Rectal smooth muscle tissue (tissue), 1 donor: Measurements from ENCODE around the gene TOP3A.

ENCODE experiments used
- H3K27ac ChIP-seq: one replicate; pipeline ENCODE4 v1.7.0; 2013; ENCODE audit warnings: low read depth, low read length, inconsistent platforms
- H3K27me3 ChIP-seq: one replicate; pipeline ENCODE4 v1.7.0; 2013; ENCODE audit warnings: low read length; ENCODE audit not compliant: control insufficient read depth, insufficient read depth
- H3K36me3 ChIP-seq: one replicate; pipeline ENCODE4 v1.7.0; 2013; ENCODE audit warnings: low read length; ENCODE audit not compliant: control insufficient read depth, insufficient read depth
- H3K4me1 ChIP-seq: one replicate; pipeline ENCODE4 v1.7.0; 2013; ENCODE audit warnings: low read length; ENCODE audit not compliant: control insufficient read depth, insufficient read depth
- H3K4me3 ChIP-seq: one replicate; pipeline ENCODE4 v1.7.0; 2013; ENCODE audit warnings: low read length
- H3K9ac ChIP-seq: one replicate; pipeline ENCODE4 v1.7.0; 2013; ENCODE audit warnings: low read length

TOP3A gene

DNA sequence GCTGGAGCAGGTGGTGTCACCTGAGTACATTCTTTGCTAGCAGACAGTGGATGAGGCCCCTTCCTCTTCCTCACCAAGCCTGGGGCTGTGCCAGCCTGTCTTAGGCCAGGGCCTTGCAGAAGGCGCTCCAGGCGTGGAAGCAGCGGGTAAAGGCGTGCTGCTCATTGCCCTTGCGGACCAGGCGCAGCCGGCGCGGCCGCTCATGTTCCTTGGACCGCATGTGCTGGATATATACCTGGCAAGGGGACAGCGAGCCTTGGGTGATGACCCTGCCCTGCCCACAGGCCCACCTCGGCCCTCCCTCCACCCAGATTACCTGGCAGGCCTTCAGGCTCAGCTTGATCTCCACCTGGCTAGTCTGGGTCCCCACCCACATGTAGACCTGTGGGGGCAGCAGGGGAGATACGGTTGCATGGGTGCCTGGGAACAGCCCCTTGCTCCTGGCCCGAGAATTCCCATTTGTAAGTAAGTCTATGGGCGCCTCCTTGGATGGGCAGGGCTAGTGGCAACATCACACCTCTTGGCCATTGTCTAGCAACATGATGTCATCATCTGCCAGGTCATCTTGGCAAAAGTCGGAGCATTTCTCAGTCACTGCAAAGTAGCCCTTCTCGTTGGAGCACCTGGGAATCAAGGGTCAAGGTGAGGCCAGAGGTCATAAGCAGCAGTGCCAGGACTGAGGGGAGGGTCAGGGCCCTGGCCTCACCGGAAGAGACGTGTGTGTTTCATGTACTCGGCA is 69.6 kb downstream of the TOP3A start:
- Histone ChIP-seq H3K27ac (no peak overlapping the region), H3K27me3 (no peaks in the 10 kb centered on the region), H3K4me3 (no peak overlapping the region), H3K4me1 (no peaks in the 10 kb centered on the region), H3K36me3 (peaks cover 20% of the 10 kb centered on the region), H3K9ac (no peak overlapping the region)

DNA sequence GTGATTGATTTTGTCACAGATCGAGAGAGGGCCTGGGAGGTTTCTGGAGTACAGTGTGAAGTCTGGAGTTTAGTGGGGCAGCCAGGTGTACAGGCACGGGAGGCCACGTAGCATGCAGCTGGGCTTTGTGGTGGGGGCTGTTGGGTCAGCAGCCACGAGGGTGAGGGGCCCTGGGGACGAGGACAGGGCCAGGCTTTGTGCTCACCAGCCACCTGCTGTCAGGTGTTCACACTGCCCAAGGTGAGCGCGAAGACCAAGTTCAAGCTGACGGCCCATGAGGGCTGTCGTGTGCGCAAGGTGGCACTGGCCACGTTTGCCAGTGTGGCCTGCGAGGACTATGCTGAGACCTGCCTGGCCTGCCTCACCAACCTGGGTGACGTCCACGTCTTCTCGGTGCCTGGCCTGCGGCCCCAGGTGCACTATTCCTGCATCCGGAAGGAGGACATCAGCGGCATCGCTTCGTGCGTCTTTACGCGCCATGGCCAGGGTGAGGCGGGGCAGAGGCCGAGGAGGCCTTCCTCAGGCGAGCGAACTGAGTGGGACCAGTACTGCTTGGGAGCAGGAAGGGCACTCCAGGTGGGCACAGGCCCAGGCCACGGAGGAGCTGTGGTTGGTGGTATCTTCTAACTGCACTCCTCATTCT is 73.4 kb downstream of the TOP3A start:
- no peaks in the 10 kb centered on the region for H3K4me1 ChIP-seq
- no peak overlapping the region for H3K4me3 ChIP-seq
- H3K36me3 ChIP-seq = peaks cover 18% of the 10 kb centered on the region
- no peak overlapping the region for H3K27ac ChIP-seq
- no peaks in the 10 kb centered on the region for H3K27me3 ChIP-seq
- H3K9ac ChIP-seq = no peak overlapping the region

DNA sequence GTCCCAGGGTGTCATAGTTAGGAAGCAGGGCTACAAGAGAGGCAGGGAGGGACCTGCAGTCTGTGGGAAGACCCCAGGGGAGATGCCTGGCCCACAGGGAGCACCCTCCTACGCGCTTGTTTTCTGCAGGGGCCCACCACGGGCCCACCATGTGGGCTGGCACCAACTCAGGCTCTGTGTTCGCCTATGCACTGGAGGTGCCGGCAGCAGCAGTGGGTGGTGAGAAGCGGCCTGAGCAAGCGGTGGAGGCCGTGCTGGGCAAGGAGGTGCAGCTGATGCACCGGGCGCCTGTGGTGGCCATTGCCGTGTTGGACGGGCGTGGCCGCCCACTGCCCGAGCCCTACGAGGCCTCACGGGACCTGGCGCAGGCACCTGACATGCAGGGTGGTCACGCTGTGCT is 74.3 kb downstream of the TOP3A start:
- H3K4me1 ChIP-seq = no peaks in the 10 kb centered on the region
- no peak overlapping the region for H3K27ac ChIP-seq
- H3K27me3 ChIP-seq = no peaks in the 10 kb centered on the region
- no peak overlapping the region for H3K9ac ChIP-seq
- H3K36me3 ChIP-seq = peaks cover 18% of the 10 kb centered on the region
- H3K4me3 ChIP-seq = no peak overlapping the region

DNA sequence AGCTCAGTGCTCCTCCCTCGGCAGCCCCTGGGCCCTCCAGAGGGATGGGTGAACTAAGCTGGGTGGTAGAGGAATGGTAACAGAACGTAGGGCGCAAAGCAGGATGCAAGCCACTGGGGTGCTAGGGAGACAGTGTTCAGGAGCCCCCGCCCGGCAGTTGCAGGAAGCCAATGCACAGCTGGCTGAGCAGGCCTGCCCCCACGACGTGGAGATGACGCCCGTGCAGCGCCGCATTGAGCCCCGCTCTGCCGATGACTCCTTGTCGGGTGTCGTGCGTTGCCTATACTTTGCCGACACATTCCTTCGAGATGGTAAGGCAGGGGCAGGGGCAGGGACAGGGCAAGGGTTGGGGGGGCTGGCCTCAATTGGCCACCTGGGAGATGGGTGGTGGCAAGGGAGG is 76.5 kb downstream of the TOP3A start:
- Histone ChIP-seq H3K4me1 (no peaks in the 10 kb centered on the region), H3K27ac (no peak overlapping the region), H3K4me3 (no peak overlapping the region), H3K27me3 (no peaks in the 10 kb centered on the region), H3K9ac (no peak overlapping the region), H3K36me3 (peaks cover 14% of the 10 kb centered on the region)

DNA sequence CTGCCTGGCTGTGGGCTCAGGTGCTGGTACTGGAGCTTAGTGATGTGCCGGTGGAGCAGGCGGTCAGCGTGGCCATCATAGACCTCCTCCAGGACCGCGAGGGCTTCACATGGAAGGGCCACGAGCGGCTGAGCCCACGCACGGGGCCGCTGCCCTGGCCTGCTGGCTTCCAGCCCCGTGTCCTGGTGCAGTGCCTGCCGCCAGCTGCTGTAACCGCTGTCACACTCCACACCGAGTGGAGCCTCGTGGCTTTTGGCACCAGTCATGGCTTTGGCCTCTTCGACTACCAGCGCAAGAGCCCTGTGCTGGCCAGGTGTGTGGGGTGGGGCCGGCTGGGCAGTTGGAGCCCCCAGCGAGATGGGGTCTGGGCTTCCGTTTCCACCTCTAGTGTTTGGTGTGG is 77.3 kb downstream of the TOP3A start:
- Histone ChIP-seq H3K27ac (no peak overlapping the region), H3K27me3 (no peaks in the 10 kb centered on the region), H3K4me3 (no peak overlapping the region), H3K4me1 (no peaks in the 10 kb centered on the region), H3K9ac (no peak overlapping the region), H3K36me3 (peaks cover 14% of the 10 kb centered on the region)

DNA sequence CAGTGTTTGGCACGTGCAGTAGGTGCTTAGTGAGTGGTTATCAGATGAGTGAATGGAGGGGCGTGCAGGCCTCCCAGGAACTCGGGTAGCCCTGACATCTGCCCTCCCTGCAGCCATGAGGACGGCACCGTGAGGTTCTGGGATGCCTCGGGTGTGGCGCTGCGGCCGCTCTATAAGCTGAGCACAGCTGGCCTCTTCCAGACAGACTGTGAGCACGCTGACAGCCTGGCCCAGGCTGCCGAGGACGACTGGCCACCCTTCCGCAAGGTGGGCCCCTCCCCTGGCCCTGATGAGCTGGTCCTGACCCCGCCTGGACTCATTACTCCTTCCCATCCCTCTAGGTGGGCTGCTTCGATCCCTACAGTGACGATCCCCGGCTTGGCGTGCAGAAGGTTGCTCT is 78.3 kb downstream of the TOP3A start:
- Histone ChIP-seq H3K36me3 (peaks cover 14% of the 10 kb centered on the region), H3K4me3 (no peak overlapping the region), H3K27me3 (no peaks in the 10 kb centered on the region), H3K27ac (no peak overlapping the region), H3K9ac (no peak overlapping the region), H3K4me1 (no peaks in the 10 kb centered on the region)

DNA sequence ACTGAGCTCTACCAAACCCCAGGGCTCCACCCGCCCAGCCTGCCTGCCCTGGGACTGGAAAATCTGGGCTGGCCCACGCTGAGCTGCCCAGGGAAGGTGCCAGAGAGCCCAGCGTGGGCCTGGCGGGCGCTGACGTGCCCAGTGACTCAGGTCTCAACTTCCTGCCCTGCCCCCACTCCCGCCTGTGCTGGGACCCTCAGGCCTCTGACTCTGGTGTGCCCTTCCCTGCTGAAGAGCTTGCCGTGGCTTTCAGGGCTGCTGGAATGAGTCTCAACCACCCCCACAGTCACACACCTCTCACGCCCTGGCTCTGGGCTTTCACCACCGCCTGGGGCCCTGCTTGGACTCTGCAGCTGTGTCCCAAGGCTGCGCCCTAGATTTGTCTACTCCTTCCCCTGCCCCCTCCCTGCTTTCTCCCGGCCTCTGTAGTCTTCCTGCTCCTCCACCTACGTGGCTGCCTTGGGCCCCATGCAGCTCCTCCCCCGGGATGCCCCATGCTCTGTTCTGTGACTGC is 79.0 kb downstream of the TOP3A start:
- no peak overlapping the region for H3K27ac ChIP-seq
- H3K4me3 ChIP-seq = no peak overlapping the region
- H3K9ac ChIP-seq = no peak overlapping the region
- peaks cover 13% of the 10 kb centered on the region for H3K36me3 ChIP-seq
- no peaks in the 10 kb centered on the region for H3K27me3 ChIP-seq
- H3K4me1 ChIP-seq = no peaks in the 10 kb centered on the region

DNA sequence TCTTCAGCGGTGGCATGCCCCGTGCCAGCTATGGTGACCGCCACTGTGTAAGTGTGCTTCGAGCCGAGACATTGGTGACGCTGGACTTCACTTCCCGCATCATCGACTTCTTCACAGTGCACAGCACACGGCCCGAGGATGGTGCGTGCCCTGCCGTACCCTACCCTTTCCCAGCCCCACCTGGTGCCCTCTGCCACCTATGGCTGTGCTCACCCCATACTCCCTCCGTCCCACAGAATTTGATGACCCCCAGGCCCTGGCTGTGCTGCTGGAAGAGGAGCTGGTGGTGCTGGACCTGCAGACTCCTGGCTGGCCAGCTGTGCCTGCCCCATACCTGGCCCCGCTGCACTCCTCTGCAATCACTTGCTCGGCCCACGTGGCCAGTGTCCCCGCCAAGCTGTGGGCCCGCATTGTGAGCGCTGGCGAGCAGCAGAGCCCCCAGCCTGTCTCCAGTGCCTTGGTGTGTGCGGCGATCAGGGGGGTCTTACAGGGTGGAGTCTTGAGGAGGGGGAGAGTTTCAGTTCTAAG is 79.9 kb downstream of the TOP3A start:
- Histone ChIP-seq H3K36me3 (peaks cover 12% of the 10 kb centered on the region), H3K27me3 (no peaks in the 10 kb centered on the region)

DNA sequence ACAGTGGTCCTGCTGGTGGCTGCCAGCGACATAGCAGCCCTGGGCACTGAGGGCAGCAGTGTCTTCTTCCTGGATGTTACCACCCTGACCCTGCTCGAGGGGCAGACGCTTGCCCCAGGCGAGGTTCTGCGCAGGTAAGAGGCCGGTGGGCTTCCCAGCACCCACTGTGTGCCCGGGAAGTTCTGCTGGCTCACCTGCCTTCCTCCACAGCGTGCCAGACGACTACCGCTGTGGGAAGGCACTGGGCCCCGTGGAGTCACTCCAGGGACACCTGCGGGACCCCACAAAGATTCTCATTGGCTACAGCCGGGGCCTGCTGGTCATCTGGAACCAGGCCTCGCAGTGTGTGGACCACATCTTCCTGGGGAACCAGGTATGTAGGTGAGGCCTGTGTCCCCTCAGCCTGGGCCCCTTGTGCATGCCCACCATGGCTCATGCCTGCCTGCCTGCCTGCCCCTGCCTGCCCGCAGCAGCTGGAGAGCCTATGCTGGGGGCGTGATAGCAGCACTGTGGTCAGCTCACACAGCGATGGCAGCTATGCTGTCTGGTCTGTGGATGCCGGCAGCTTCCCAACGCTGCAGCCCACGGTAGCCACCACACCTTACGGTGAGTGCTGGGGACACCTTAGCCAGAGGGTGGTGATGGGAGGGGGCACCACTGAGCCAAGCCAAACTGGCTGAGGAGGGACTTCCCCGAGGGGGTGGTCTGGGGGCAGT is 80.8 kb downstream of the TOP3A start:
- Histone ChIP-seq H3K36me3 (peaks cover 12% of the 10 kb centered on the region), H3K4me3 (no peak overlapping the region), H3K27ac (no peak overlapping the region), H3K9ac (no peak overlapping the region), H3K27me3 (no peaks in the 10 kb centered on the region), H3K4me1 (no peaks in the 10 kb centered on the region)

More for the DNA sequence above, 79.9 kb downstream of the TOP3A start:
- H3K4me3 ChIP-seq = no peak overlapping the region
- H3K27ac ChIP-seq = no peak overlapping the region
- no peak overlapping the region for H3K9ac ChIP-seq
- no peaks in the 10 kb centered on the region for H3K4me1 ChIP-seq

DNA sequence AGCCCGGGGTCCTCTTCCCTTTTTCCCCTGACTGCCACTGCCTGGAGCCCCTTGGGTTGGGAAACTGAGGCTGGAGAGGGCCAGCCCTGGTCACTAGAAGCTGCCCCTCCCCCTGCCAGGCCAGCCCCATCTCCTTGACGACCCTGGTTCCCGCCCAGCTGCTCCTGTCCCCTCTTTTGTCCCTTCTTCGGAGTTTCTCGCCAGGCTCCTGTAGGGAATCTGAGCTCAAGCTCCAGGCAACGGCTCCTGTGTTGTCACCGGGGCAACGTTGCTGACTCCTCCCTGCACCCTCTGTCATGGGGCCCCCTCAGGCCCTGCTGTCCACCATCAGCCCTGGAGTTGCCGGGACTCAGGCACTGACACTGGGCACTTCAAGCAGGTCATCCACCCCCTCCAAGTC is 83.6 kb downstream of the TOP3A start:
- H3K4me3 ChIP-seq = no peak overlapping the region
- no peak overlapping the region for H3K27ac ChIP-seq
- no peak overlapping the region for H3K9ac ChIP-seq
- peaks cover 9% of the 10 kb centered on the region for H3K36me3 ChIP-seq
- no peaks in the 10 kb centered on the region for H3K27me3 ChIP-seq
- H3K4me1 ChIP-seq = peaks cover 4% of the 10 kb centered on the region

DNA sequence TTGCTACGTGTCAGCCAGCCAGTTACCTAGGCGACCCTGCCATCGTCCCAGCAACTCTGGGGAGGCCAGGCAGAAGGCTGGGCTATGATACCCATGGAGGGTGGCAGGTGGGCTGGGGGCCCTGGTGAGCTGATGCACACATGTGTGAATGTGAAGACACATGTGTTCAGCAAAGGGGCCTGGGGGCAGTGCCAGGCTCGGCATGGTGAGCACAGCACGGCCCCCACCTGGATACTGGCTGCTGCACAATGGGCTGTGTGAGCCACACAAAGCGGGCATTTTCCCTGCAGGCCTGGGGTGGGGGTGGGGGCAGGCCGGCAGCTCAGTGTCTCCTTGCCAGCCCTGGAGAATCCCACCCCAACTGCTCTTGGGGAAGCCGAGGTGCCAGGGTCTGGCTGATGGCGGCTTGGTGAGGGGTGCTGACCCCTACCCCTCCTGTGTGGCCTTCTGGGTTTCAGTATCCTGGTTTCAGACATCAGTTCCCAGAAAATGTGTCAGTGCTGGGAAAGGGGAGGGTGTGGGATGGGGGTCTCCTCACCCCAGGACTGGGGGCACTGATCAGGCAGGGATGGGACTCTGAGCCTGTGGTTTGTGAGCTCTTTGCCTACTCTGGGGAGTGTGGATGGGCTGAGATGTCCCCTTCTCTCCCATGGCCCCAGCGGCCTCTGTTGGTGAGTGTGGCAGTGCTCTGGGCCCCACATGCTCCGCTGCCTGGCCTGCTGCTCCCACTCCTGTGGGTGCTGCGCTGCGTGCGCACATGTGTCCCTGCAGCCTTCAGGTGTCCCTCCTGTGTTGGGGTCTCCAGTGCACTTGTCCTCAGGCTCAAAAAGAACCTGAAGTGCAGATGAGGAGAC is 84.3 kb downstream of the TOP3A start:
- Histone ChIP-seq H3K4me3 (no peak overlapping the region), H3K4me1 (peaks cover 4% of the 10 kb centered on the region), H3K27ac (no peak overlapping the region), H3K9ac (no peak overlapping the region), H3K36me3 (peaks cover 4% of the 10 kb centered on the region), H3K27me3 (no peaks in the 10 kb centered on the region)

DNA sequence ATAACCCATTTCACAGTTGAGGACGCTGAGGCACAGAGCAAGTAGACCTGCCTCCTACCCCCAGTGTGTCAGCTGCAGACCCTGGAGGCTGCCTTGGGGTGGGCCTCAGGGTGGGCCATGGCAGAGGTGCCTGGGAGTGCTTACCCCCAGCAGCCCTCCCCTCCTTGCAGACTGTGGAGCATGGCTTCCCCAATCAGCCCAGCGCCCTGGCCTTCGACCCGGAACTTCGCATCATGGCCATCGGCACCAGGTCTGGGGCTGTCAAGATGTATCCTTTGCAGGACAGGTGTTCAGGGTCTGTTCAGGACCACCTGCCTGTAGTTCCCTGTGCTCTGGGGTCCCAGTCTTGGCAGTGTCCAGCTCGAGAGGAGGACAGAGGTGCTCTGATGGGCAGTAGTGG is 85.0 kb downstream of the TOP3A start:
- no peak overlapping the region for H3K9ac ChIP-seq
- peaks cover 4% of the 10 kb centered on the region for H3K36me3 ChIP-seq
- H3K27ac ChIP-seq = no peak overlapping the region

More for the DNA sequence above, 85.0 kb downstream of the TOP3A start:
- Histone ChIP-seq H3K4me3 (no peak overlapping the region), H3K27me3 (no peaks in the 10 kb centered on the region), H3K4me1 (peaks cover 6% of the 10 kb centered on the region)
